ENCODE results near the gene SF3B2.

The SF3B2 gene

GRCh38 chr11:66118847-66119246 is 66.7 kb downstream of the SF3B2 start:
- H3K9me3 ChIP-seq (replicated peaks; ENCODE audit: low read length): no peaks in the 10 kb centered on the region
- peaks cover 59% of the 10 kb centered on the region for H3K4me1 ChIP-seq (ENCODE audit: control insufficient read depth, insufficient read depth, low read length)
- peak overlapping the region; percentile 74 for H3K9ac ChIP-seq (ENCODE audit: low read depth, low read length)
- H3K36me3 ChIP-seq (ENCODE audit: insufficient read depth, low read length): no peaks in the 10 kb centered on the region
- no peaks in the 10 kb centered on the region for H3K27me3 ChIP-seq (ENCODE audit: control insufficient read depth, insufficient read depth, low read length)
- H3K4me3 ChIP-seq (ENCODE audit: low read length): peak overlapping the region; percentile 17
- H3K4me2 ChIP-seq (ENCODE audit: low read length): peak overlapping the region; percentile 51
